ENCODE data around the gene FAM118B. TPM values are rescaled to one million over a fixed set of nuclear protein-coding genes. Genes with fewer than 3 reads are reported as not detected.
A peak's percentile ranks its signal among the peaks of the same experiment; 100 is the strongest.

The FAM118B gene
- total and polyA plus RNA-seq, 2 of the 8 experiments (the other 6 are each of a cell fraction or from before 2014, with no cell fraction given), result 25.3 to 48.3 TPM

GRCh38 chr11:126303623-126304456 is 92.3 kb downstream of the FAM118B start, which contains the start of gene DCPS (continued):
- TF ChIP-seq CHD7 (IDR thresholded peaks at IDR 0.05; ENCODE audit: insufficient replicate concordance, low read length), result no peak
- TF ChIP-seq PHF8 (conservative IDR thresholded peaks at IDR 0.05; ENCODE audit: low read depth, low read length), result peak; percentile 98
- no peak; the same call in 1 of the 2 replicates for TF ChIP-seq GTF2F1 (IDR thresholded peaks at IDR 0.05; ENCODE audit: borderline replicate concordance, low read depth, low read length)
- TF ChIP-seq BCL11A (IDR thresholded peaks at IDR 0.05; ENCODE audit: low read depth in 2 of 2, low read length in 2 of 2), result no peak
- no peak for TF ChIP-seq BACH1 (IDR thresholded peaks at IDR 0.05; ENCODE audit: low read length)
- no peak for TF ChIP-seq CHD2 (IDR thresholded peaks at IDR 0.05; ENCODE audit: low read length)
- no peak for TF ChIP-seq RFX5 (IDR thresholded peaks at IDR 0.05; ENCODE audit: borderline replicate concordance, low read depth, low read length)
- peak; percentile 94 for TF ChIP-seq YY1 (IDR thresholded peaks at IDR 0.05; ENCODE audit: low read depth, low read length)
